Measurements from ENCODE around the gene HECTD4.

HECTD4 gene

DNA sequence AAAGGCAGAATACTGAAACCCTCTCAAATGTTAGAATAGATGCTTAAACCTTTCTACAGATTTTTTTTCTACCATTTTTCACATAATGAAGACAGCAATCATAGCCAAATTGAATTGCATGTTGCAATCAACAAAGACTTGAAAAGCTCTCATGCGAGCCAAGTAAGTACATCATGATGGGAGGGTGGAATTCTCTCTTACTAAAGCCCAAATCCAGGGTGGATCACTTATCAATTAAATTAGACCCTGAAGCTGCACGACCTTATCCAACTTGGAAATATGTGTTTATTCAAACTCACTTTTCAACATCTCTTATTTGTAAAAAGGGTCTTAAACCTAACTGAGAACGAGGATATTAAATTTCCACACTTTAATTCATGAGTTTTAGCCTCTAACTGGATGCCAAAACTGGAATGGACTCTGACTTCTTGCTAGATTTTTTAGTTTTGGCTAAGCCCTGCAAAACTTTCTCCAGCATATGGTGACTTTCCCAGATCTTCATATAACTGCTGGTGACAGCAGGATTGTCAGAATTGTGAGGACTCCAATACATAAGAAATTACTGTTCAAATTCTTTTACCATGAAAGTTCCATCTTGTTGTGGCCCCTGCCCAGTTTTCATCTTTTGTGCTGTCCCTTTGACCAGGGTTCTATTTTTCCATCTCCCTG lies 53.6 kb downstream of the HECTD4 start:
- Histone ChIP-seq H3K9me3 (replicated peaks in 1 of 2; ENCODE audit: control insufficient read depth in 2 of 2, insufficient read depth in 1 of 2, low read depth in 1 of 2, low read length in 2 of 2) (no peaks in the 10 kb centered on the region), H4K91ac (ENCODE audit: low read depth, low read length, poor library complexity) (no peak overlapping the region)

GRCh38 chr12:112327209-112327938 lies 54.9 kb downstream of the HECTD4 start:
- Histone ChIP-seq H3K27me3 (ENCODE audit: control insufficient read depth in 3 of 3, insufficient read depth in 3 of 3, low read depth in 1 of 3, low read length in 3 of 3) (no peaks in the 10 kb centered on the region), H3K14ac (ENCODE audit: low read length) (no peak overlapping the region), H3K36me3 (replicated peaks in 1 of 2; ENCODE audit: control insufficient read depth in 2 of 2, insufficient read depth in 2 of 2, low read length in 2 of 2) (no peaks in the 10 kb centered on the region), H3K4me3 (ENCODE audit: low read length in 2 of 2) (no peak overlapping the region), H3K9me3 (replicated peaks in 1 of 2; ENCODE audit: control insufficient read depth in 2 of 2, insufficient read depth in 1 of 2, low read depth in 1 of 2, low read length in 2 of 2) (no peaks in the 10 kb centered on the region), H3K23ac (ENCODE audit: low read depth, low read length, poor library complexity) (no peak overlapping the region), H4K91ac (ENCODE audit: low read depth, low read length, poor library complexity) (no peak overlapping the region), H2AK5ac (ENCODE audit: low read depth, low read length) (no peak overlapping the region), H2BK15ac (ENCODE audit: low read length) (no peak overlapping the region), H3K4me2 (ENCODE audit: insufficient read depth, low read length, poor library complexity, severe bottlenecking) (no peak overlapping the region), H3K79me1 (ENCODE audit: low read depth, low read length) (no peaks in the 10 kb centered on the region), H3K18ac (ENCODE audit: low read length) (no peak overlapping the region), H2BK5ac (ENCODE audit: low read length) (no peak overlapping the region), H4K8ac (ENCODE audit: low read depth, low read length) (no peak overlapping the region), H2BK120ac (ENCODE audit: low read depth, low read length) (no peak overlapping the region), H3K4ac (ENCODE audit: low read length) (no peak overlapping the region), H3K27ac (replicated peaks; ENCODE audit: low read length) (no peak overlapping the region), H2BK12ac (ENCODE audit: low read length) (no peak overlapping the region), H2AFZ (ENCODE audit: low read length) (no peak overlapping the region), H3K9ac (ENCODE audit: low read depth, low read length, poor library complexity) (no peak overlapping the region), H3K4me1 (ENCODE audit: control insufficient read depth in 2 of 2, insufficient read depth in 1 of 2, low read depth in 1 of 2, low read length in 2 of 2) (no peaks in the 10 kb centered on the region)
- WGBS, 2 donors (ENCODE audit: extremely low coverage in 2 of 2, insufficient read length in 2 of 2, insufficient replicate concordance in 1 of 2), result no CpG with 5 or more reads among the region's 7 CpGs
- DNase-seq (ENCODE audit: low spot score), result no peak

More for the DNA sequence above, 53.6 kb downstream of the HECTD4 start:
- Histone ChIP-seq H2BK120ac (ENCODE audit: low read depth, low read length) (no peak overlapping the region), H3K79me1 (ENCODE audit: low read depth, low read length) (no peaks in the 10 kb centered on the region), H3K18ac (ENCODE audit: low read length) (no peak overlapping the region), H3K27ac (replicated peaks; ENCODE audit: low read length) (no peak overlapping the region), H3K14ac (ENCODE audit: low read length) (no peak overlapping the region), H4K8ac (ENCODE audit: low read depth, low read length) (no peak overlapping the region), H3K4ac (ENCODE audit: low read length) (no peak overlapping the region), H2BK15ac (ENCODE audit: low read length) (no peak overlapping the region), H3K4me2 (ENCODE audit: insufficient read depth, low read length, poor library complexity, severe bottlenecking) (no peak overlapping the region), H3K36me3 (replicated peaks in 1 of 2; ENCODE audit: control insufficient read depth in 2 of 2, insufficient read depth in 2 of 2, low read length in 2 of 2) (no peaks in the 10 kb centered on the region), H3K4me1 (ENCODE audit: control insufficient read depth in 2 of 2, insufficient read depth in 1 of 2, low read depth in 1 of 2, low read length in 2 of 2) (no peaks in the 10 kb centered on the region), H3K27me3 (ENCODE audit: control insufficient read depth in 3 of 3, insufficient read depth in 3 of 3, low read depth in 1 of 3, low read length in 3 of 3) (no peaks in the 10 kb centered on the region), H3K9ac (ENCODE audit: low read depth, low read length, poor library complexity) (no peak overlapping the region), H2BK5ac (ENCODE audit: low read length) (no peak overlapping the region), H3K4me3 (ENCODE audit: low read length in 2 of 2) (no peak overlapping the region), H3K23ac (ENCODE audit: low read depth, low read length, poor library complexity) (no peak overlapping the region), H2BK12ac (ENCODE audit: low read length) (no peak overlapping the region), H2AFZ (ENCODE audit: low read length) (no peak overlapping the region), H2AK5ac (ENCODE audit: low read depth, low read length) (no peak overlapping the region)
- WGBS, 2 donors (ENCODE audit: extremely low coverage in 2 of 2, insufficient read length in 2 of 2, insufficient replicate concordance in 1 of 2), result no CpG with 5 or more reads among the region's 3 CpGs
- no peak for DNase-seq (ENCODE audit: low spot score)

DNA sequence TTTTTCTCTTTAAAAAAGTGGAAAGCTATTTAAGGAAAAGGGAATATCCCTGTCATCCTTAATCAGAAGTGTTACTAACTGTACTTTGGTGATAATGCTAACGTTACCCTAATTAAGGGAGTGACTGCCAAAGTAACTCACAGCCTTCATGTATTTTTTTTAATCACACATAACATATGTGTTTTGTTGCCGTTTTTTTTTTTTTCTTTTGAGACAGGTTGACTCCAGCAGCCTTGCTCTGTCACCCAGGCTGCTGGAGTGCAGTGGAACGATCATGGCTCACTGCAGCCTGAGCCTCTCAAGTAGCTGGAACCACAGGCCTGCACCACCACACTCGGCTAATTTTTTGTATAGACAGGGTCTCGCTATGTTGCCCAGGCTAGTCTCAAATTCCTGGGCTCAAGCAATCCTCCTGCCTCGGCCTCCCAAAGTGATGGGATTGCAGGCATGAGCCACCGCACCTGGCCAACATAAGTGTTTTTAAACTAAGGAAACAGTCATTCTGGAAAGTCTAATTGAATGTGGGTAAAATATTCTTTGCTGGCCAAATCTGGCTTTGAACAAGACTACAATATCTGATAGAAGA lies 56.5 kb downstream of the HECTD4 start:
- Histone ChIP-seq H2BK12ac (ENCODE audit: low read length) (no peak overlapping the region), H2BK15ac (ENCODE audit: low read length) (no peak overlapping the region), H4K8ac (ENCODE audit: low read depth, low read length) (no peak overlapping the region), H3K27me3 (ENCODE audit: control insufficient read depth in 3 of 3, insufficient read depth in 3 of 3, low read depth in 1 of 3, low read length in 3 of 3) (no peaks in the 10 kb centered on the region), H2BK5ac (ENCODE audit: low read length) (no peak overlapping the region), H3K9me3 (replicated peaks in 1 of 2; ENCODE audit: control insufficient read depth in 2 of 2, insufficient read depth in 1 of 2, low read depth in 1 of 2, low read length in 2 of 2) (no peaks in the 10 kb centered on the region), H2AFZ (ENCODE audit: low read length) (no peak overlapping the region), H2BK120ac (ENCODE audit: low read depth, low read length) (no peak overlapping the region), H3K23ac (ENCODE audit: low read depth, low read length, poor library complexity) (no peak overlapping the region), H3K9ac (ENCODE audit: low read depth, low read length, poor library complexity) (no peak overlapping the region), H3K27ac (replicated peaks; ENCODE audit: low read length) (no peak overlapping the region), H2AK5ac (ENCODE audit: low read depth, low read length) (no peak overlapping the region), H3K36me3 (replicated peaks in 1 of 2; ENCODE audit: control insufficient read depth in 2 of 2, insufficient read depth in 2 of 2, low read length in 2 of 2) (no peaks in the 10 kb centered on the region), H3K79me1 (ENCODE audit: low read depth, low read length) (no peaks in the 10 kb centered on the region), H3K18ac (ENCODE audit: low read length) (no peak overlapping the region), H3K4me2 (ENCODE audit: insufficient read depth, low read length, poor library complexity, severe bottlenecking) (no peak overlapping the region), H3K4ac (ENCODE audit: low read length) (no peak overlapping the region), H3K14ac (ENCODE audit: low read length) (no peak overlapping the region), H3K4me3 (ENCODE audit: low read length in 2 of 2) (no peak overlapping the region), H3K4me1 (ENCODE audit: control insufficient read depth in 2 of 2, insufficient read depth in 1 of 2, low read depth in 1 of 2, low read length in 2 of 2) (peaks cover 0 to 3% of the 10 kb centered on the region in 2 donors), H4K91ac (ENCODE audit: low read depth, low read length, poor library complexity) (no peak overlapping the region)
- no peak for DNase-seq (ENCODE audit: low spot score)
- no CpG with 5 or more reads among the region's 7 CpGs for WGBS, 2 donors (ENCODE audit: extremely low coverage in 2 of 2, insufficient read length in 2 of 2, insufficient replicate concordance in 1 of 2)

- H2BK5ac ChIP-seq (ENCODE audit: low read length), result no peak overlapping the region
- WGBS, 2 donors (ENCODE audit: extremely low coverage in 2 of 2, insufficient read length in 2 of 2, insufficient replicate concordance in 1 of 2), result no CpG with 5 or more reads among the region's 1 CpG
Observed at GRCh38 chr12:112325157-112325556, 57.1 kb downstream of the HECTD4 start.

More at GRCh38 chr12:112325157-112325556, 57.1 kb downstream of the HECTD4 start:
- no peak overlapping the region for H2BK15ac ChIP-seq (ENCODE audit: low read length)
- H2BK12ac ChIP-seq (ENCODE audit: low read length), result no peak overlapping the region
- H2BK120ac ChIP-seq (ENCODE audit: low read depth, low read length), result no peak overlapping the region
- no peaks in the 10 kb centered on the region for H3K9me3 ChIP-seq (replicated peaks in 1 of 2; ENCODE audit: control insufficient read depth in 2 of 2, insufficient read depth in 1 of 2, low read depth in 1 of 2, low read length in 2 of 2)
- no peaks in the 10 kb centered on the region for H3K36me3 ChIP-seq (replicated peaks in 1 of 2; ENCODE audit: control insufficient read depth in 2 of 2, insufficient read depth in 2 of 2, low read length in 2 of 2)
- no peak overlapping the region for H2AFZ ChIP-seq (ENCODE audit: low read length)
- H3K9ac ChIP-seq (ENCODE audit: low read depth, low read length, poor library complexity), result no peak overlapping the region
- H4K8ac ChIP-seq (ENCODE audit: low read depth, low read length), result no peak overlapping the region
- H3K23ac ChIP-seq (ENCODE audit: low read depth, low read length, poor library complexity), result no peak overlapping the region
- H3K4me3 ChIP-seq (ENCODE audit: low read length in 2 of 2), result no peak overlapping the region
- no peak overlapping the region for H2AK5ac ChIP-seq (ENCODE audit: low read depth, low read length)
- H3K14ac ChIP-seq (ENCODE audit: low read length), result no peak overlapping the region
- H3K4me2 ChIP-seq (ENCODE audit: insufficient read depth, low read length, poor library complexity, severe bottlenecking), result no peak overlapping the region
- H3K18ac ChIP-seq (ENCODE audit: low read length), result no peak overlapping the region
- no peak overlapping the region for H3K27ac ChIP-seq (replicated peaks; ENCODE audit: low read length)
- no peak for DNase-seq (ENCODE audit: low spot score)
- peaks cover 0 to 3% of the 10 kb centered on the region in 2 donors for H3K4me1 ChIP-seq (ENCODE audit: control insufficient read depth in 2 of 2, insufficient read depth in 1 of 2, low read depth in 1 of 2, low read length in 2 of 2)
- no peaks in the 10 kb centered on the region for H3K79me1 ChIP-seq (ENCODE audit: low read depth, low read length)
- no peak overlapping the region for H3K4ac ChIP-seq (ENCODE audit: low read length)
- no peaks in the 10 kb centered on the region for H3K27me3 ChIP-seq (ENCODE audit: control insufficient read depth in 3 of 3, insufficient read depth in 3 of 3, low read depth in 1 of 3, low read length in 3 of 3)
- no peak overlapping the region for H4K91ac ChIP-seq (ENCODE audit: low read depth, low read length, poor library complexity)

Measured in neuronal stem cell (in vitro differentiated cells).